ENCODE results near the gene KCNQ1.

- TF ChIP-seq CTCF (IDR thresholded peaks at IDR 0.05) = no peak
- TF ChIP-seq POLR2A (IDR thresholded peaks at IDR 0.05) = no peak
- no peak for TF ChIP-seq POLR2AphosphoS5 (IDR thresholded peaks at IDR 0.05)
Measured at GRCh38 chr11:2449548-2450320, 4.9 kb downstream of the KCNQ1 start.
